Left renal pelvis (tissue), 4 donors: Measurements from ENCODE around the gene DDX28. TPM values are rescaled to one million over a fixed set of nuclear protein-coding genes. Genes with fewer than 3 reads are reported as not detected.
"Not testable (repeated sequence)": the region's sequence is repeated elsewhere in the genome, so short reads cannot be mapped to it uniquely, and the experiment has no call there.

Experiments used
- DNase-seq, 4 donors: peaks; one replicate each; pipeline ENCODE4 v3.0.0-alpha.2; 2013; ENCODE audit warnings: low read depth in 4 of 4, low spot score in 3 of 4
- polyA plus RNA-seq, 4 donors: library from polyadenylated mRNA; unstranded; fragments of 120-200 nt; gene quantifications; one replicate each; pipeline ENCODE4 v1.2.1, GENCODE V29; 2013; ENCODE audit not compliant: insufficient read length in 4 of 4

DDX28 gene
- polyA plus RNA-seq, 4 donors, result 6.6 to 10.1 (median 9.4) TPM

- DNase-seq, result peak in 3 of 4 donors; percentile 29 to 37 (median 35)
Measured at GRCh38 chr16:68040506-68041288, 17.7 kb upstream of the DDX28 start.

GRCh38 chr16:68037841-68038597 is 15.0 kb upstream of the DDX28 start:
- no peak for DNase-seq

- DNase-seq, result no peak
Measured at GRCh38 chr16:68035227-68035626, 12.2 kb upstream of the DDX28 start.

GRCh38 chr16:68033101-68033500 is 10.1 kb upstream of the DDX28 start:
- DNase-seq, result no peak

- no peak for DNase-seq
Measured at GRCh38 chr16:68031951-68032350, 8.9 kb upstream of the DDX28 start.

- not testable (repeated sequence) for DNase-seq
Measured at GRCh38 chr16:68030108-68030507, 7.1 kb upstream of the DDX28 start.

GRCh38 chr16:68028996-68029395 is 6.0 kb upstream of the DDX28 start:
- DNase-seq, result no peak

- no peak for DNase-seq
Measured at GRCh38 chr16:68022278-68022727, 729 bp downstream of the DDX28 start.

- no peak for DNase-seq
Measured at GRCh38 chr16:68021490-68021889, 1.5 kb downstream of the DDX28 start.

GRCh38 chr16:68019167-68019680 is 3.8 kb downstream of the DDX28 start:
- no peak for DNase-seq

- no peak for DNase-seq
Measured at GRCh38 chr16:68015681-68016080, 7.4 kb downstream of the DDX28 start, which contains the start of gene DPEP2NB. Gene DPEP2NB (minus strand): TSS chr16:68015911. CDS start chr16:68015770, 141 bp downstream.

GRCh38 chr16:68013440-68013839 is 9.6 kb downstream of the DDX28 start:
- no peak for DNase-seq

GRCh38 chr16:68009872-68010271 is 13.2 kb downstream of the DDX28 start:
- not testable (repeated sequence) for DNase-seq

- DNase-seq, result no peak
Measured at GRCh38 chr16:68009157-68009735, 13.8 kb downstream of the DDX28 start.

- no peak for DNase-seq
Measured at GRCh38 chr16:68005786-68006286, 17.2 kb downstream of the DDX28 start.

- DNase-seq, result no peak
Measured at GRCh38 chr16:68005211-68005610, 17.8 kb downstream of the DDX28 start.

- DNase-seq, result no peak
Measured at GRCh38 chr16:68003031-68003430, 20.0 kb downstream of the DDX28 start.

GRCh38 chr16:68000450-68000849 is 22.6 kb downstream of the DDX28 start:
- no peak for DNase-seq

GRCh38 chr16:67999985-68000384 is 23.0 kb downstream of the DDX28 start:
- no peak for DNase-seq

- not testable (repeated sequence) for DNase-seq
Measured at GRCh38 chr16:67998779-67999688, 24.0 kb downstream of the DDX28 start, which contains the start of gene DPEP2. Gene DPEP2 (minus strand): TSS chr16:67999484. CDS start chr16:67993212, 6,272 bp downstream.
